Activated naive CD4-positive, alpha-beta T cell treated with Interleukin-2 at 50 U/mL for 16 hours (primary cell): ENCODE results near the gene MTMR1.
A peak's percentile ranks its signal among the peaks of the same experiment; 100 is the strongest.

Experiments
- DNase-seq: peaks from one replicate; pipeline ENCODE4 v3.0.0-alpha.2; 2020

Gene MTMR1

DNA sequence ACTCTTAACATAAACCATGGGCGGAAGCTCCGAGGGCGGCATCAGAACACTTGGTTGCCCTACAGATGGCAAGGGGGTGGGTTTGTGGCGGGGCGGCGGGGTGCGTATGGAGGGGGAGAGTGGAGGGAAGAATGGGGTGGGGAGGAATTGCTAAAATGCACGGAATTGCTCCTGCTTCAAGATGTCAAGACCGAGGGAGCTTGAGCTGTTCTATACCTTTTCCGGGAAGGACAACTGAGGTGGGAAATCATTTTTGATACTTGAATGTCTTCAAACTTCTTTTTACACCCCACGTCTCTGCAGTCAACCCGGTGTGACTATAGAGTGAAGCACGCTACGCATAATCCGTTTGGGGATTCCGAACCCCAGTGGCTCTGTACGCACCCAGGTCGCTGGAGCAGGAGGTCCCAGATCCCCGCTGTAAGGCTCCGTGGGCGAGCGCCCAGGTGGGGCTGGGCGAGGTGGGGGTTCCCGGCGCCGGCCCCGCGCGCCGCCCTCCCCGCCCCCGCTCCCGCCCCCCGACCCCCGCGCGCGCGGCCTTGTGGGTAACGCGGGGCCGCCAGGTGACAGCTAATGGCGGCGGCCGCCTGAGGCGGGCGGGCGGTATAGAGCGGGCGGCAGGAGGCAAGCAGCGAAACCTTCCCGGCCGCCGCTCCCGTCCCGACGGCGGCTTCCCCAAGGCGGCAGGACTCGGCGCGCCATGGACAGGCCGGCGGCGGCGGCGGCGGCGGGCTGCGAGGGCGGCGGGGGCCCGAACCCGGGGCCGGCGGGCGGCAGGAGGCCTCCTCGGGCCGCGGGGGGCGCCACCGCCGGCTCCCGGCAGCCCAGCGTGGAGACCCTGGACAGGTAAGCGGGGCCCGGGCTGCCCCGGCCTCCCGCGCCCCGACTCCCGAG, at the start of gene MTMR1:
Gene MTMR1, plus strand, starts transcription at position 566 of the 894 bp plus-strand sequence. Its CDS starts 135 bp downstream, at position 701.
- peak; percentile 57 for DNase-seq

DNA sequence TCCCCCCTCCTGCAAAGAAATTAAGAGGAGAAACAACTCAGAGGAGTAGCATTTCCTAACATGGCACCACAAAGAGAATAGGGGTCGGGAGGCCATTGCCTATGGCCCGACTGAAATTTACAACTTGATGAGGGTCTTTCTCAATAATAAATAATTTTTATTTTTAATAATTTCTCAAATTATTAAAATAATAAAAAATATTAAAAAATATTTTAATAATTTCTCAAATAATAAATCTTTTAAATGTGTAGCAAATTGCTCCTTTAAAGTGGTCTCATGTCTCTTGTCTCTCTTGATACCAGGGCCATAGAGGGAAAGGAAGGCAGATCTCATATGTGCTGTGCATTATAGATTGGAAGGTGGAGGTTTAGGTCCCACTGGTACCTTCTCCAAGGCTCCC, 49.2 kb upstream of the MTMR1 start:
- no peak for DNase-seq

DNA sequence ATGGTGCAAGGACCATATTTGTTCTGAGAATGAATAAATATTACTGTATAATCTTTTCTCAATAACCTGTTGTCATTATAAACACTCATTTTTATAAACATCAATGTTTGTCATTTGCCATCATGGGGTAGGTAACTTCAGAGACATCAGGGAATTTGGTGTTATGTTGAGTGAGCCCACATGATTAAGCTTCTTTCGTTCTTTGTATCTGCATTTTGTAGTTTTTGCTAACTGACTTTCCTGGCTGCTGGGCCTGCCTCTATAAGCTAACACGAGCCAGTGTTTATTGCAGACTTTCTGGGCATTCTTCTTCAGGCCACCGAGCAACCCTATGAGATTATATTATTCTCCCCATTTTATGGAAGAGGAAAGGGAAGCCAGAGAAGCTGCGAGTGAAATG, 48.8 kb upstream of the MTMR1 start:
- DNase-seq = no peak

DNA sequence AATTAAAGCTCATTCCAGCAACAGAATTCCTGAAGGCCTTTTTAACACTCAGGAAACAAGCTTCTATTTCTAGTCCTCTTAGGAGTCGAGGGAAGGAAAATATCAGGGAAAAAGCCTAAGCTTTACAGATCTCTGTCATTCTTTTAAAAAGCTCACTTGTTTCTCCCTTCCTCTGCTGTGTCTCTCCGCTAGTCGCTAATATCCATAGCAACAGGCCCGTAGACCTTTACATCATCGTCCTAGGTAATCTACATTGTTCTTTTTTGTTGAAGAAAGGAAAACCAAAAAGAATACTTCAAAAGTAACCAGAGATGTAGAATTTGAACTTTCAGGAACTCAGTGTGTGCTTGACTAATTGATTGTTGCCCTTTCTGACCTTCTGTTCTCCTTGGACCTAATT, 45.9 kb upstream of the MTMR1 start:
- DNase-seq = no peak

DNA sequence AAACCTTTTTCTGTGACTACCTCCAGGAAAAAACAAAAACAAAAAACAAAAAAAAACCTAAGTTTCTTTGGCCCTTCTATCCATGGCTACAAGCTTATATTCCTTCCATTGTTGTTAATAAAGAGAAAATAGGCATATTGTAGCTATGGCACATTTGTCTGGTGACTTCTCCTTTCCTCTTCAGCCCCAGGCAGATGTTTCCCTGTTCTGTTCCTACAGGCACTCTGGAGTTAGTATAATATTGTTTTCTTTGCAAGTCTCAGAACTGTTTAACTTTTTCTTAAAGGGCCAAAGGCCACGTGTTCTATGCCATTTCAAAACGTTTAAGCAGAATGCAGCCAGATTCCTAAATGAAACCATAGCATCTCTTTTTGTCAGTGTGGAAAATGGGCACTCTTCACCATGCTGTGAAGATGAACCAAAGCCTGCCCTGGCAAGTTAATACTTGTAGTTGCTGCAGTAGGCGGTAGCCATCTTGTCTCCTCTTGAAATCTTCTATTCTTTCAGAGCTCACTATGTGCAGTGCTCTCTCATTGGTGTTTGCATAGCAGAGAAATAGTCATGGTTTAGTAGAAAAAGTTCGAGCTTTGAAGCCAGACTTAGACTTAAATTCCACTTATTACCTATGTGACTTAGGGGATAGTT, 44.8 kb upstream of the MTMR1 start:
- no peak for DNase-seq

DNA sequence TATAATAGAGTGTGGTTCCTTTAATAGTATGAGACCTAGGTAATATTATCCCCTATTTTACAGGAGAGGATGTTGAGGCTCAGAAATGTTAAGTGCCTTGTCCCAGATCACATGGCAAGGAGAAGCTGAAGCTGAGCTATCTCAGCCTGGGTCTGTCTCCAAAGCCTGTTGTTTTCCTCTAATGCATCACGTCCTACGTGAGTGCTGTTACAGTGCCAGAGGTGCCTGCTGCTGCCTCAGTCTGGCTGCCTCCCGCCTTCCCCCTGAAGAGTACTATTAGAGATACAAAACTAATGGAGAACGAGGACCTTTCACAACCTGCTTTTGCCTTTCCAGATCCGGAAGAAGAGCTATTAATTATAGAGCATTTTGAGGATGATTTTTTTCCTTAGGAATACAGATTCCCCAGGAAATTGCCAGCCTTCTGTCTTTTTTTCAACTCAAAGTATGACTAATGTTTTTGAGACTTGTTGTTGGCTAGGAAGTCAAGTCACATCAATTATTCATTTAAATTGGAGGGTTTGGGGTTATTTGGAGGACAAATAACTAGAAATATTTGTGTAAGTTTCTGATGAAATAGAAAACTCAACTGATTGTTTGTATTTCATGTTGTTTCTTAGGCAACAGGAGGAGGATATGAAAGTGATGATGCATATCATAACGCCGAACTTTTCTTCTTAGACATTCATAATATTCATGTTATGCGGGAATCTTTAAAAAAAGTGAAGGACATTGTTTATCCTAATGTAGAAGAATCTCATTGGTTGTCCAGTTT, 43.9 kb upstream of the MTMR1 start:
- no peak for DNase-seq

DNA sequence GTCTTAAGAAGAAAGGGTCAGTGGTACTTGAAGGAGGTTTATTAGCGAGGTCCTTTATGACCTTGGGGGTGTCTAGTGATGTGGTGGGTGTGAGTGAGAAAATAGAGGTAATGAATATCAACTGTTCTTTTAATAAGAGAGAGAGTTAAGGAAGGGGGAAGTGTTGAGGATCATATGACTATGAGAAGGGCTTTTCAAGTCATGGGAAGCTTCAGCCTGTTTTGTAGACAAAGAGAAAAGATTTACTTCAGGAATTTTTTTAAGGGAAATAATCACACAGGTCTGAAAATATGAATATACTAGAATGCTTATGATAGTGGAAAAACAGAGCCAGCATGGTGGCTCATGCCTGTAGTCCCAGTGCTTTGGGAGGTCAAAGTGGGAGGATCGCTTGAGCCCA, 41.3 kb upstream of the MTMR1 start:
- no peak for DNase-seq

DNA sequence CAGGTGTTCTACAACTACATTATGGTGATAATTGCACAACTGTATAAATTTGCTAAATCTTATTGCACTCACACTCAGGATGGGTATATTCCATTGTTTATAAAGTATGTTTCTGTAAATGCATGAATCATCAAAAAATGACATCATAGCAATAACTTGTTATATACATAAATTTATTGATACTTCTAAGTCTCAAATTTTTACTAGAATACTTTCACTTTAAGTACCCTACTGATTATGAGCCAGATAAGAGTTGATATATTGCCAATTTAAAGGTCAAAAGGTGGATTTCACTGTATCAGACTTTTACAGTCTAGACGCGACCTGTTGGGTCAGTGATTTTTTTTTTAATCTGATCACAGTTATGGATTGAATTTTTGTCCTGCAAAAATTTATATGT, 37.4 kb upstream of the MTMR1 start:
- DNase-seq = no peak

DNA sequence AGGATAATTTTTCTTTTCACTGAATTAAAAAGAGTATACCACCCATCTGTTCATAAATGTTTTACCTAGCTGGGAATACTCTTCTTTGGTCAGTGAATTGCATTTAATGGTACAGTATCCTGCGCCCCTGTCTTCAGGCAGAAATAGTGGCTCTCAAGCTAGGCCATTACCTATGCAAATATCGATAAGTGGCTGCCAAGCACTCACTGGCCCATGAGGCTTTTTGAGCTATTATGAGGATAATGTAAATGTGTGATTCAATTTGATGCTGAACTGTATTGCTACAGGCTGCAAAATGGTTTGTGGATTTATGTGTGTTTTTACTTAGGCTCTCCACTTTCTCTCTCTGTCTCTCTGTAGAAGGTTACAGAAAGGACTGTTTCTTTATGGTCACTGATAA, 30.1 kb upstream of the MTMR1 start:
- no peak for DNase-seq

DNA sequence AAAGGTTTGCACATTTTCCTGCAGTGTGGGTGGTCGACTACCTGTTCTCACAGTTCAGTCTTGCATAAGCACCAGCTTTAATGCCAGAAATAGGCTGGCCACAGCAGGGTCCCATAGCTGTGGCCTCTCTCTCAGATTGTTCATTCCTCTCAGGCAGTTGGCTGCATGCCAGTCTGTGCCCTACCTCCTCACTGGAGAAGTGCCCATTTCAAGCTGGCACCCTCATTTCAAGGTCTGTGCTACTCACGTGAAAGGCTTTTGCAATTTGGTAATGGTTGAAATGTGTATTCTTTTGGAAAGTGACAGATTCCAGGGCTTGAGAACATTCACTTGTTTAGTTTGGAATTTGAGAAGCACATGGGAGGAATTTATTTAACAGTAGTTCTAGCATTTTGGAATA, 28.9 kb upstream of the MTMR1 start:
- no peak for DNase-seq

DNA sequence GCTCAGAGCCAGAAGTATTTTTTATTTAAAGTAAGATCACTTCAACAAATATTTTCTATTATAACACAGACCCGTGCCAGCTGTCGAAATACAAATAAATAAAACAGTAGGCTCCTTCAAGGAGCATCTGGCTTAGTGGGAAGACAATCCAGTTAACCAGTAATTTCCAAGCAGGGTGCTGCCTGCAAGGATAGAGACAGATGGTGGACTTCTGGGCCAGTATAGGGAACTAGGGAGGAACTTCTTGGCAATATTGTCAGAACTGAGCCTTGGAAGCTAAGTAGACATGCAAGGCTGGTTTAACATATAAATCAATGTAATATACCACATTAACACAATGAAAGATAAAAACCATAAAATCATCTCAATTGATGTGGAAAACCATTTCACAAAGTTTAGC, 17.0 kb upstream of the MTMR1 start:
- no peak for DNase-seq

DNA sequence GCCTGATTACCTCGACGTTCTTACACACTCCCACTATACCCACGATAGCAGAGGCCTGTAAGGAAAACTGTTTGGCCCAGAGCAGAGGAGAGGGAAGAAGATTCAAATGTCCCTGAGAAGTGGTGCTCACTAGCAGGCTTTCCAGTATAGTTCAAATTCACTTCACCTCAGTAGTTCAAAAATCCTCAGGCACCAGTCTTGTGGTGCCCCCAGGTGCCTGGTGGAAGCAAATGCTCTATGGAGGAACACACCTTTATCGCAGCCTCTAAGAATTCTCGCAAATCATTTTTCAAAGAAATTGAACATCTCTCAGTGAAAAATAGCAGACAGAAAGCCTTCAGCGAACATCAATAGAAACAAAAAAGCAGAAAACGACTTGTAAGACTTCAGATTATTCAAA, 12.2 kb upstream of the MTMR1 start:
- DNase-seq = no peak

DNA sequence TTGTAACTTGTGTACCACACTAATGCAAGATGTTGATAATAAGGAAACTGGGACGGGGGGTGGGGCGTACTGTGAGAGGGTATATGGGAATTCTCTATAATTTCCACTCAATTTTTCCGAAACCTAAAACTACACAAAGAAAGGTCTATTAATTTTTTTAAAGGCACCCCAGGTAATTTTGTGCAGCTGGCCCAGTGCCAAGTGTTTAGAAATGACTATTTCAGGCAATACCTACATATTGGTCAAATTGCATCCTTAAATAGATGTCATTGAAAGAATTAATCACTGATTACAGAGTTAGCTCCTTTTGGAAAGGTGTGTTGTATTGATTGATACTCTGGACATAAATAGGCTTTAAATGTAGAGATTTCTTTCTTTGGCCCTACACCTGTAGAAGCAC, 10.1 kb upstream of the MTMR1 start:
- no peak for DNase-seq

DNA sequence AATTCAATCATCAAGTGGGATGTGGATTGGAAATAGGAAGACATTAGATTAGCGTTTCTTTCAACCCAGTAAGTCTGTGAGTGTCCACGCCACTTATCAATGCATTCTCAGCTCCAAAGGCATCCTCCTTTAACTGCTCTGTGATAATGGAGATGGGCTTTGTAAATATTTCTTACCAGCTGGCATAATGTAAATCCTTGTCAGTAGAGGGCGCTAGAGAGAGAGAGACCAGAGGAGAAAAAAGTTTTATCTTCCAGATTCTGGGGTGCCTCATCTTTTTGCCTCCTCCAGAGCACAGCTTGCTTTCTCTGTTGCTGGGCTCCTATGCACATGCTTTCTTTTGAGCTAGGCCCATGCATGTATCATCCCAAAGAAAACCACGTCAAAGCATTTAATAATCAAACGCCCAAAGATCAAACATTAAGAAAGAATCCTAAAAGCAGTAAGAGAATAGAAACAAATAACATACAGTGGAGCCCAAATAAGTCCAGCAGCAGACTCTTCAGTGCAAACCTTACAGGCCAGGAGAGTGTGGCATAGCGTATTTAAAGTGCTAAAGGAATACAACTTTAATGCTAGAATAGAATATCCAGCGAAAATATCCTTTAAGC, 9.6 kb upstream of the MTMR1 start:
- DNase-seq = no peak

DNA sequence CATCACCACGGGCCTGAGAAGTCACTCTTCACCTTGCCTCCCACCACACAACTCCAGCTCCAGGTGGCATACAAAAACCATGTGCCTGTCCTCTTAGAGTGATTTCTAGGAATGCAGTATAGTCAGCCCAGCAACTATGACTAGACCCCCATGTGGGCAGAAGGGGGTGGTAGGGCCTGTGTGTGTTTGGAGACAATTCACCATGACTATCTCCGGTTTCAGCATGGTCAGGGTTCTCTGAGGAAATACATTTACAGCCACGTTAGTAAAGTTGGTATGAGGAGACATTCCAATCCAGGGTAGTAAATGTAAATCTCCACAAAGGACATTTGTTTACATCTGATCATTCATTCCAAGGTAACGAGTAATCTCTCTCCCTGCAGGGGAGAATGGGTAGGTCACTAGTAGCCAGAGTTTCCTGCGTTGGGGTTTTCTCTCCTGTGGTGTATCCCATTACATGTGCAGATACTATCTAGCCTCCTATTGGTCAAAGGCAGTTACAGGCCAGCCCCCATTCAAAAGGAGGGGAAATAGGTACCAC, 4.2 kb upstream of the MTMR1 start:
- DNase-seq = no peak

DNA sequence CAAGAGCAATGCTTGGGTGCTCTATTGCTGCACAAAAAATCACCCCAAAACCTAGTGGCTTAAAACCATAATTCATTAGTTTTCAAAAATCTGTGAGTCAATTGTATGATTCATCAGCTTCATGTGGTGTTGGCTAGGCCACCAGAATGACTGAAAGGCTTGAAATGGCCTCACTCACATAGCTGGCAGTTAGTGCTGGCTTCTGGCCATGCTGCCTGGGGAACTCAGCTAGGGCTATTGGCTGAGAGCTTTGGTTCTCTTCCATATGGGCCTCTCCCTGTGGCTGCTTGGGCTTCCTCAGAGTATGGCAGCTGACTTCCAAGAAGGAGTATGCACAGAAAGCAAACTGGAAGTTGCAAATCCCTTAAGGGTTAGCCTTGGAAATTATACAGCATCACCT, 3.1 kb upstream of the MTMR1 start:
- DNase-seq = peak; percentile 13

DNA sequence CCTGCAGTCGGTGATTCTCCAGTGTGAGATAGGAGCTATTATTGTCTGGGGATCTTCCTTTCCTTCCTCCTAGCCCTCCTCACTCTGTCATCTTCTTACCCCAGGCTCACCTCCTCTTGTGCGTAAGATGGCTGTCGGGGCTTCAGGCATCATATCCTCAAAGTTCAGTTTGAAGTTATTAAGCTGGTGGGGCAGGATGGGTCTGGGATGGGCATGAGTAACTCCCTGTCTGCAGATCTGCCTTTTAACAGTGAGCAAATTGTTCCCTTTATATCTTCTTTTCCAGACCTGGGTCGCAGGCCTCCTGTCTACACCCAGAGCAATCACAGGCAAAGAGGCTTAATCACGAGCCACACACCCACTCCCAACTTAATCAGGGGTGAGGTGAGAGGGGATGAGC, 900 bp upstream of the MTMR1 start:
- DNase-seq = peak; percentile 15

DNA sequence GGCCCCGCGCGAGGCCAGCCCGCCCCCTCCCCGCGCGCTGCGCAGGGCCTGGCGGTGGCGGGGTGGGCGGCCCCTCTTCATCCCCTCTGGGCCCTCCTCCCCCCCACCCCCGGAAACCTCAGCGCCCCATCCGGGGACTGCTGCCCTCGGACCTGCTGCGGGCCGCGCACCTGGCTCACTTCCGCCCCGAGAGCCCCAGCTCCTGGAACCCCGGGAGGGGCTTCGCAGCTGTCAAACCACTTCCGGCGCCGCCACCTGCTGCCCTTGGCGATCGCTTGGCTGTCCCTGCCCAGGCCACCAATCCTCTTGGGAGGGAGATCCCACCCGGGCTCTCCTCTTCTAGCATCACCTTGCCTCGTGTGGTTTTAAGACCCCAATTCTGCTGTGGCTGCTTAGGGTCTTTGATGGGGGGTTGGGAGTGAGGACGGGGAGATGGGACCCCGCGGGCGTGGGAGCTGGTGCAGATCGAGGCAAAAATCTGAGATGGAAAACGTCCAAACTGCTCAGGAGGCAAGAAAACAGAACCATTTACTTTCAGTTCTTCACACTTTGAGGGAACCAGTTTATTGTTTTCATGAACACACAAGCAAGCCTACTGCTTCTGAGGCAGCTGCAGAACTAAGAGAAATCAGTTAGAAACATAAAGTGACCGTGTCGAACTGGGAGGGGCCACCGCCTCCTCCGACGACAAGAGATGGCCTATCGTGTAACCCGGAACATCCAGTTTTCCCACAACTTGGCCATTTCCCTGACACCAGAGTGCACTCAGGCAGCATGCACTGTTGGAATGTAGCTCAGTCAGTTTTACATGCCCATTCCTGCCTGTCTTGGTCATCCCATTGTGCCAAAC, 754 bp downstream of the MTMR1 start:
- DNase-seq = peak; percentile 64

DNA sequence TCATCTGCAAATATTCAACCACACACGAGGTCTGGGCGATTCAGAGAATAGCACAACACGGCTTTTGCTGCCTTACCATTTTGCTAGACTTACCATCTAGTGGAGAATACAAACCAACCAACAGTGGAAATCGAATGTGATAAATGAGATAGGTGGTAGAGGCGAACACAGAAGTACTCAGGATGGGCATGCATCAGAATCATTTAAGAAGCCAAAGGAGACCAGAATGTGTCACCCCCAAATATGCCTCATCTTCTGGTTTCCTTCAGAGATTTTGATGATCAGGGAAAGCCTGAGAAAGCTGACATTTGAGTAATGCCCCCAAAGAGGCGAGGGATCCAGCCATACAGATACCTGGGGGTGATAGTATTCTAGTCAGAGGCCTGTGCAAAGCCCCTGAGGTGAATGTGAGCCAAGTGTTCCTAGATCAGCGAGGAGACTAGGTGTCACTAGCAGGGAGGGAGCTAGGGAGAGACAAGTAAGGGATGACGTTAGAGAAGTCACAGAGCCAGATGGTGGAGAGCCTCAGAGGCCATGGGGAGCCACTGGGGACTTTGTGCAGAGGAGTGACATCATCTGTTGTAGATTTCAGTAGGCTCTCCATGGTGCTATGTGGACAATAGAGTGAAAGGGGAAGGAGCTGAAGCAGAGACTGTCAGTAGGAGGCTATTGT, 1.7 kb downstream of the MTMR1 start:
- peak; percentile 35 for DNase-seq

DNA sequence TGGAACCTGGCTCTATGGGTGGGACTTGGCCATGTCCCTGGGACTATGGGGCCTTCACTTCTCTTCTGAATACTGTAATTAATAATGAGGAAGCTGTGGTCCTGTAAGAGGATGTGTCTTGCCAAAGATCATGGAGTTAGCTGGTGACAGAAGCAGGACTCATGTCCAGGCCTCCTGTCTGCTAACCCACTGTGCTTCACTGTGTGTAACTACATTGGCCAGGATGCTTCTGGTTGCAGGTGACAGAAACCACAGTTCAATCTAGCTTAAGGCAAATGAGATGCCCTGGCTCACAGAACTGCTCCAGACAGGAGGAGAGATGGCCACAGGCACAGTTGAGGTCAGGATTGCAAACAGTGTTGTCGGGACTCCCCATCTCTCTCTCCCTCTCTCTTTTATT, 3.1 kb downstream of the MTMR1 start:
- no peak for DNase-seq

DNA sequence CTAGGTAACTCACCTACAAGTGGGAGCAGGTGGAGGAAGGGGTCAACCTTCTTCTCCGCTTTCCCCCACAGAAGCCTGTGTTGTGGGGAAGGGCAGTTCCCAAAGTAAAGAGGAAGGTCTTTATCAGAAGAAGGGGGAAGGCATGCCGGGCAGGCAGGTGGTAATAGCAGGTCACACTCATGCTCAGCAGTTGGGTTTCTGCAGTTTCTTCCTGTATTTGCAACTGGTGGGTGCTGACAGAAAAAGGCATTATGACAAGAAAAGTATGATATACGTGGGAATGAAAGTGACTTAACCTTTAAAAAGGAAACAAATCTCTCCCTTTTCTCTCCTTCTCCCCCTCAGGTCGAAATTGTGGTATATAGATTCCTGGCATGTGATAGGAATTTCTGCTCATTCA, 3.7 kb downstream of the MTMR1 start:
- DNase-seq = no peak
